Activated CD8-positive, alpha-beta memory T cell treated with anti-CD3 and anti-CD28 coated beads for 1 hour (primary cell): ENCODE data around the gene KSR1.
"Not testable (repeated sequence)": the region's sequence is repeated elsewhere in the genome, so short reads cannot be mapped to it uniquely, and the experiment has no call there.

Experiments used
- DNase-seq, 2 donors: peaks; one replicate each; pipeline ENCODE4 v3.0.0-alpha.2; 2020; ENCODE audit warnings: low read depth in 1 of 2; ENCODE audit errors: extremely low read depth in 1 of 2

The KSR1 gene

DNA sequence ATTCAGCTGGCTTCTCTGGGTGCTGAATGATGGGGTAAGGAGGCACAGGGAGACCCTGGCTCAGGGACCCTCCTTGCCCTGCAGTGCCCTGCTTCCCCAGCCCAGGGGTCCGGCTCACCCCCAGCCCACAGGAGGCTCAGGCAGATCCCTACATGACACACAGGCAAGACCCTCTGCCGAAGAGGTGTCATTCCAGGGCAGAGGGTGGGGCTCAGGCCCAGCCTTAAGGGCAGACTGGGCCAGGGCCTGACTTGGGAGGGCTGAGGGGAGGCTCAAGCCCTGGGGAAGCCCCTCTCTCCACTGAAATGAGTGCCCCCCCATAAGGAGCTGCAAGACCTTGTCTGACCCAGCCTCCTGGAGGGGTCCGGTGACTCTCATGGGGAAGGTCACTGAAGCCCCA is 30.3 kb upstream of the KSR1 start:
- DNase-seq: no peak

DNA sequence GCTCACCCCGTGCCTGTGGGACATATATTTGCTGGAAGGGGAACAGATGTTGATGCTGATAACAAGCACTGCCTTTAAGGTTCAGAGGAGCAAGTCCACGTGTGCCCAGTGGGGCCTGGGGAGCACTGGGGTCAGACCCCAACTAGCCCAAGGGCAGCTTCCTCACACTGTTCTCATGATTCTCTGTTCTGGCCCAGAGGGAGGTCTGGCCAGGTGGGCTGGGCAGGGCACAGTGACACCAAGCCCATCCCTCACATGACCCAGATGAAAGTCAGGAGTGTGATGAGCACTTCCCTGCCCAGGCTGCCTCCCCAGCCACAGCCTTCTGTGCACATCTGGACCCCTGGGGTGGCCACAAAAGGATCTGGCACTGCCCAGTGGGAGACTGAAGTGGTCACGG is 29.8 kb upstream of the KSR1 start:
- not testable (repeated sequence) for DNase-seq

DNA sequence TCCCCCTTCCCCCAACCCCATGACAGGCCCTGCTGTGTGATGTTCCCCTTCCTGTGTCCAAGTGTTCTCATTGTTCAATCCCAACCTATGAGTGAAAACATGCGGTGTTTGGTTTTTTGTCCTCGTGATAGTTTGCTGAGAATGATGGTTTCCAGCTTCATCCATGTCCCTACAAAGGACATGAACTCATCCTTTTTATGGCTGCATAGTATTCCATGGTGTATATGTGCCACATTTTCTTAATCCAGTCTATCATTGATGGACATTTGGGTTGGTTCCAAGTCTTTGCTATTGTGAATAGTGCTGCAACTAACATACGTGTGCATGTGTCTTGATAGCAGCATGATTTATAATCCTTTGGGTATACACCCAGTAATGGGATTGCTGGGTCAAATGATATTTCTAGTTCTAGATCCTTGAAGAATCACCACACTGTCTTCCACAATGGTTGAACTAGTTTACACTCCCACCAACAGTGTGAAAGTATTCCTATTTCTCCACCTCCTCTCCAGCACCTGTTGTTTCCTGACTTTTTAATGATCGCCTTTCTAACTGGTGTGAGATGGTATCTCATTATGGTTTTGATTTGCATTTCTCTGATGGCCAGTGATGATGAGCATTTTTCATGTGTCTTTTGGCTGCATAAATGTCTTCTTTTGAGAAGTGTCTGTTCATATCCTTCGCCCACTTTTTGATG is 28.9 kb upstream of the KSR1 start:
- not testable (repeated sequence) for DNase-seq

DNA sequence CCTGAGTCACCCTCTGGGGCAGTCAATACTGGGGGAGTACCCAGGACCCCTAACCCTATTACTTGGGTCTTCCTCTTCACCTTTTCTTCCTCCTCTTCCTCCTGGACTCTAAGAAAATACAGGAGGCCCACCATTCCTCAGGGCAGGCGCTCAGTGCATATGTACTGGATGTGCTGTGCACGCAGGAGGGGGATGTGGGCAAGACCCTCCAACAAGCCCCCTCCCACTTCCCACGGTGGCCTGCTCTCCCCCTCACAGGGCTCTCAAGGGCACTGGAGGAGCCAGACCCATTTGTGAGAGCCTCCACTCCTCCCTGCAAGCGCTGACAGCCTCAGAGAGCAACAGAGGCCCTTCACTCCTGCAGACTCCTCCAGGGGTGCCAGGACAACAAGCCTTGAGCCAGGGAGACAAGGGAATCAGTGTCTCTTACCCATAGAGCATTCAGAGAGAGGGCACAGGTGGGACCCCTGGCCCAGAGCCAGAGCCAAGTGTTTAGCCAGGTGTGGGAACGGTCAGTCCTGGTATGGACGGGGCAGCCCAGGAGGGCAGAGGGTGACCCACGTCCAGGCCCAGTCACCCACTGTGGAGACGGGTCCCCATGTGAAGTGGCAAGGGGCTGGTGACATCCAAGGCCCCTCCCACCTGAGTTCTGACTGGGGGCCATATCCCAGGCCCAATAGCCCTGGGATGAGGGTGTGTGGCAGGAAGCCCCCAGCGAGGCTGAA is 27.3 kb upstream of the KSR1 start:
- no peak for DNase-seq

DNA sequence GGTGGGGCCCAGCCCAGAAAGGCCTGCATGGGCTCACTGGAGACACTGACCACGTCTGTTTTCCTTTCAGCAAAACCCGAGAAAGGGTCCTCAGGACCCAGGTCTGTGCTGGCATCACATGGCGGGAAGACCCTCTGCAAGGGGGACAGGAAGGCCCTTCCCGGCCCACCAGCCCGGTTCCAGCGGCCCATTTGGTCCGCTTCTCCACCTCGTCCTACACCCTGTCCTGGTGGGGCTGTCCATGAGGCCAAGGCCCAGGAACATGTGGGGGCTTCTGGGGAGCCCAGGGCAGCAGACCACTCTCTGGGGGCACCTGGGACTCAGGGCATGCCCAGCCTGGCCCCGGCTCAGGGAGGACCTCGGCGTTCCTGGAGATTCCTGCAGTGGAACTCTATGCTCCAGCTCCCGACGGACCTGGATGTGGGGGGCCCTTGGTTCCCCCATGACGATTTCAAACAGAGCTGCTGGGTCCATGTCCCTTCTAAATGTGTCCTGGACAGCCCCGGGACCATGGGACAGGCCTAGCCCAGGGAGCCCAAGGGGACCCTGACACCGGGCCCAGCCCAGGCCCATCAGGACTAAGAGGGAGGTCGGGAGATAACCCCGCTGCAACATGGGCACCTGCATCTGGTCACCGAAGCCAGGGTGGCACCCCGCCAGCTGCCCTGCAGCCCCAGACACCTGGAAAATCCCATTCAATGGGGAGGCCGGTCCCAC is 26.4 kb upstream of the KSR1 start:
- no peak for DNase-seq

DNA sequence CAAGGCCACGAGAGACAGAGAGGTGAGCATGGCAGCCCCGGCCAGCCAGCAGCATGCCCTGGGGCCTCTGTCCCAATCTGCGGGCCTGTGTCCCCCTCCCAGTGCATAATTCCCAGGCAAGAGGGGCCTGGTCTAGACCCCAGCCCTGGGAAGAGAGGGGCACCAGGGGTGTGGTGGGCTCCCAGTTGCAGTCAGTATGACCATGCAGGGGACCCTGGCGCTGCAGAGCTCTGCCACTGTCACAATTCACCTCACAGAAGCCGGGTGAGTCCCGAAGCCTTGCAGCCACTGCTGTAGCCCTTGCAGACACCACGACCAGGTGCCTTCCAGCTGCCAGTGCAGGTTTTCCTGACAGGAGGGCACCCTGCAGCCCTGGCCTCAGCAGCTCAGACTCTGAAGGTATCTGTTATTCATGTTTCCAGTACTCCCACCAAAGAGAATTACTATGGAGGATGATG is 25.8 kb upstream of the KSR1 start:
- DNase-seq: no peak

DNA sequence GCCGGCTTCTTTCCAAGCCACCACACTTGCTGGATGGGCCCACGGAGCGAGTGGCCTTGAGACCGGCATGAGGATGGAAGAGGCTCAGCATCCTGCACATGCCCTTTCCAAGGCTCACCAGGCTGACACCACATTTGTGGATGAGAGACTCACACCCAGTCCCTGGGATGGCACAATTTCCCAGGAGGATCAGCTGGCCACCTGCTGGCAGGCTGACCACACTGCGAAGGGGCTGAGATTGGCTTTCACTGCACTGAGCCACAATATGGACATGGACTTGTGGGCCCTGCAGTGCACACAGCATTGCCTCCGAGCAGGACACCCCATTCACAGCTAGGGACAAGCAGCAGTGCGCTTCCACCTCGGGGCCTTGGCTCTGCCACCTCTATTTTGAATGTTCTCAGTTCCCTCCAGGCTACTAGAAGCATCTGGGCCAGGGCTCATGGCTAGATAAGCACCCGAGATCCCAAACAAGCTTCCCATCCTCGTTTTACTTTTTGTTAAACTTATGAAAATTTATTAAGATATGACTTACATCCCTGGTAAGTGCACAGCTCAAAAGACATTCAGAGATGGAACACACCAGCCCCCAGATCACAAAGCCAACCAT is 25.3 kb upstream of the KSR1 start:
- DNase-seq: no peak

DNA sequence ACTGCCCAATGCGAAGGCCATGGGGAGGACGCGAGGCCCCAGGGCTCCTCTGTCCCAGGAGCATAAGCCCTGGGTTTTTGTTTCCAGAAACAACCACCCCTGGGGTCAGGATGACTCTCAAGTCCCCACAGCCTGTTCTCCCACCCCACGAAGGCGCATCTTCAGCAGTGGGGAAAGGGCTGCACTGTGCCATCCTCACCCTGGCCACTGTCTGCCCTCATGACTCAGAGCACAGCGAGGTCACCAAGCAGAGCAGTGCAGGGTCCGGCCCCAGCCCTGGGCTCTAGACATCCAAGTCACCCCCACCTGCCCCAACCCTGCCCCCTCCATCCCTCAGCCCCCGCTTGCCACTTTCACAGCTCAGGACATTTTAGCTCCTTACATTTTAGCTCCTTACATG is 22.7 kb upstream of the KSR1 start:
- DNase-seq: no peak

DNA sequence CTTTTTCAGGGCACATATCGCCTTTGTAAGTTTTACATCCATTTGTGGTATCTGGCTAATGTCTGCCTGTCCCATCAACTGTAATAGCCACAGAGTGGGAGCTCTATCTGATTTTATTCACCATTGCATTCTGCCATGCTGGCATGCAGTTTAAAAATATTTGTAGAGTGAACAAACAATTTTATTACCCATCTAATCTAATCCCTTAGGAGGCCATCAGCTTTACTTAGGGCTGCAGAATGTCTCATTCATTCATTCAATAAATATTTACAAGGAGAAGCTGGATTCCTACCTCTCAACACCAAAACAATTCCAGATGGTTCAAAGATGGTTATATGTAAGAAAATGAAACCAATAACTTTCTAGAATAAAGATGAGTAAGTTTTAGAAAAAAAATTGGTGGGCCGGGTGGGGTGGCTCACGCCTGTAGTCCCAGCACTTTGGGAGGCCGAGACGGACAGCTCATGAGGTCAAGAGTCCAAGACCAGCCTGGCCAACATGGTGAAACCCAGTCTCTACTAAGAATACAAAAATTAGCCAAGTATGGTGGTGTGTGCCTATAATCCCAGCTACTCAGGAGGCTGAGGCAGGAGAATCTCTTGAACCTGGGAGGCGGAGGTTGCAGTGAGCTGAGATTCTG is 20.7 kb upstream of the KSR1 start:
- not testable (repeated sequence) for DNase-seq

DNA sequence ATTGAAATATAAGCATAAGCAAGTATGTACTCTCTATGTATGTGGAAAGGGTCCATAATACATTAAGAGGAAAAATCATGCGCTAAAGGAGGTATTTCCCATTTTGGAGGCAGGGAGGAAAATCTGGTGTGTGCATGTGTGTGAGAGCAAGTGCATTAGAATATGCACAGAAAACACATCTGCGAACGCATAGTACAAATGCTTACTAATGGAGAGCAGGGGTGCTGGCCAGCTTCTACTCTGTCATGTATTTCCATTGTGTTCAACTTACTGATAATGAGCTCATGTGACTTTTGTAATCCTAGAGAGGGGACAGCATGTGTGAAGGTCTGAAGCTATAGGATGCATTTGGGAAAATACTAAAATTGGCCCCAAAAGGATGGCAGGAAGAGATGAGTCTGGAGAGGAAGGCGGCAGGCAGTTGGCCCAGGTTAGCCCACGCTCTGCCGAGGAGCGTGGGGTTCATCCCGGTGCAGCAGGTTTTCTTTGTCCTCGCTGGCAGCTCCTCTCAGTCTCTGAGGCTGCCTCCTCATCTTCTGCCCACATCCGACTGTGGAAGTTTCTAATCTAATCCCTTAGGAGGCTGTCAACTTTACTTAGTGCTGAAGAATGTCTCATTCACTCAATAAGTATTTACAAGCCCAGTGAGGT is 17.8 kb upstream of the KSR1 start:
- DNase-seq: no peak

DNA sequence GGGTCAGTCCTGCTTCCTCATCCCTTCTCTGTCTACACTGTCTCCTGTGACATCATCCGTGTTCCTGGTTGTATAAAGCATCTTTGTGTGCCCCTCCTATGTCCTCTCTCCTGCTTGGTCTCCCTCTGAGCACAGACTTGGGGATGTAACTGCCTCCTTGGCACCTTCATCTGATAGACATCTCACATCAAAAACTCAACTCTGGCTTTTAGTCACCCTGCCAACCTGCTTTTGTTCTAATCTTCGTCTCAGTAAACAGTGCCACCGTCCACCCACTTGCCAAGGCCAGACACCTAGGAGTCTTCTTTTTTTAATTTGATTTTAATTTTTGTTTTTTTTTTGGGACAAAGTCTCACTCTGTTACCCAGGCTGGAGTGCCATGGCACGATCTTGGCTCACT is 16.9 kb upstream of the KSR1 start:
- DNase-seq: no peak

DNA sequence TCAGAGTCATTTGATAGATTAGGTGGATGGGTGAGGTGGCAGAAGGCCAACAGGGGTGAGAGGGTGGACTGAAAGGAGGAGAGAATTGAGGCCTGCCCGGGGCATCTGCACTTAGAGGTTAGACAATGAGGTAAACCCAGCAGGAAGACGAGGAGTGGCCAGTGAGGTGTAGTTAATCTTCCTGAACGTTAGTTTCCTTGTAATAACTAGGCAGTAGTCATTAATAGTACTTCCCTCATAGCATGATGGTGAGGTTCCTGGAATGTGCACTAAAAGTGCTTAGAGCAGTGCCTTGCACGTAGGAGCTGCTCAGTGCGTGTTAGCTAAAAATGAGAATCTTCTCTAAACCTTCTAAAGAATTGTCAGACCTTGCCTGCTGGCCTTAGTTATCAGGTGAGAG is 13.5 kb upstream of the KSR1 start:
- DNase-seq: no peak

DNA sequence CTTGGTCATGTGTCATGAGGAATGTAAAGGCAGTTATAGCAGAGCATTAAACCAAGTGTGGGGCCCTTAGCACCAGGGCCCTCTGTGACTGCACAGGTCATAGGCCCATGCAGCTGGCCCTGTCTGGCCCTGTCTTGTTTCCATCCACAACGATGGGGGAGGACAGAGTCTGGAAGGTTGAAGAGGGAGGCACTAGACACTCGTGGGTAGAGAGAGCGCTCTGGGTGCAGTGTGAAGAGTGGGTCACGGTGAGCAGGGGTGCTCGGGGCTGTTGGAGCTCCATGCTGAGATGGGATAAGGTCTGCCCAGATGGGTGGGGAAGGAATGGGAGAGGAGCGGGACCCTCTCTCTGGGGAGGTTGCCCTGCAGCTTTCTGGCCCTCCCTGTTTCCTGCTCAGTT is 12.8 kb upstream of the KSR1 start:
- no peak for DNase-seq

DNA sequence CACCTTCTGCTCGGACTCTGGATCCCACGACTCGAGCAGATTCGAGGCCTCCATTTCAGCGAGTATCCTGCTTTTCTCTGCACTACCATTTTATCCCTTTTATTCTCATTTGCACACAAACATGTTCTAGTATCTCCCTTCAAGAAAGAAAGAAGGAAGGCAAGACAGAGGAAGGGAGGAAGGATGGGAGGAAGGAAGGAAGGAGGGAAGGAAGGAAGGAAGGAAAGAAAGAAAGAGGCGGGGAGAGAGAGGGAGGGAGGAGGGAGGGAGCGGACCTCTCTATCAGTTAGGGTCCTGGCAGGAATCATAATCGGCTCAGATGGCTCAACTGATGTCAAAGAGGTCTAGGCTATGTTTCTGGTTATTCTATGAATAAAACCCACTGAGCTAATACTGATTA is 10.3 kb upstream of the KSR1 start:
- DNase-seq: no peak

DNA sequence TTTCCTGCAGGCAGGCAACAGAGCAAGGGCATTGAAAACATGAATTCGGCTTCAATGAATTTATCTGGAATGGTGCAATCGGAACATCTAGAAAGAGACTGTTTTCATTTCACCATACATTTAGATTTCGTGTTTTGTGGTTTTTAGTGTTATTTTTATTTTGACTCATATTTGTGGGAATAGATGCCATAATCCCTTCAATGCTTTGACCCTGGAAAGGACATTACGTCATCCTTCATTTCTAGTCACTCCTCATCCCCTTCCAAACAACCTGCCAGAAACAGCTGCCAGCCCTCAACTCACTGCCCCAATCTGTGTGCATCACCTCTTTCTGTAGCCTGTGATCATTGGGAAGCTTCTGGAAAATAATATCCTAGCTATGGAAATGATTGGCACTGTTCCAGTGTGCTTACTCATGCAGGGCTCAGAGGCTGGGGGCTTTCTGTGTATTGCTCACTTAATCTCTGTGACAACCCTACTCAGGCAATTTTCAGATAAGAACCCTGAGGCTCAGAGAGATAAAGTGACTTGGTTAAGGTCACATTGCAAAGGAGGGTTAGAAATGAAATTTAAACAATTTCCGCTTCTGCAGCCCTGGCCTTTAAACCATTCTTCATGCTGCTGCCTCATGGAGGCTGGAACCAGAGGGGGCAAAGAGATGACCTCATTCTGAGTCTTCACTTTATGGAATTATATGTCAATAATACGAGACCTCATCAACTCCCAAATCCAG is 9.5 kb upstream of the KSR1 start:
- no peak for DNase-seq

DNA sequence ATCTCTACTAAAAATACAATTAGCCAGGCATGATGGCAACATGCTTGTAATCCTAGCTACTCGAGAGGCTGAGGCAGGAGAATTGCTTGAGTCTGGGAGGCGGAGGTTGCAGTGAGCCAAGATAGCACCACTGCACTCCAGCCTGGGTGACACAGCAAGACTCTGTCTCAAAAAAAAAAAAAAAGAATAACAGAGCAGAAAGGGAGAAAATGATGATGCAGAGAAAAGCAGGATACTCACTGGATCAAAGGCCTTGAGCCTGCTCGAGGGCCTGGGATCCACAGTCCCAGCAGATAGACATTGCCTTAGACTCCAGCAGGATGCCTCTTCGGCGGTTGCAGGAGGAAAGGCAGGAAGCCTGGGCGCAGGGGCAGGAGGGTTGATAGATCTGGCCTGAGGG is 7.7 kb upstream of the KSR1 start:
- not testable (repeated sequence) for DNase-seq

DNA sequence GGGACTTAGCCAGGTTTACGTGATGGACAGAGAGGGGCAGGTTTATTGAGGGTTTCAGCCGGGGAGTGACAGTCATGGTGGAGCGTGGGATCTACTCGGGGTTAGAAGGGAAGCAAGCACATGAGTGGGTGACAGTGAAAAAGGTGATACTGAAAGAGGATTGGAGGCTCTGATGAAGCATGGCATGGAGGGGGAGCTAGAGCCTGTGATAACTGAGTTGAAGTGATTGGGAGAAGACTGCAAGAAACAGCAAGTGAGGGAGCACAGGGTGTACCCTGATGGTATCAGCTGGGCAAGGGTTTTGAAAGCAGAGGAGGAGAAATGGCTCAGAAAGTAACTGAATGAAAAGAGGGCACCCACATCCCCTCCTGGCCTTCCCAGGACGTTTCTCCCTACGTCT is 6.7 kb upstream of the KSR1 start:
- DNase-seq: no peak

DNA sequence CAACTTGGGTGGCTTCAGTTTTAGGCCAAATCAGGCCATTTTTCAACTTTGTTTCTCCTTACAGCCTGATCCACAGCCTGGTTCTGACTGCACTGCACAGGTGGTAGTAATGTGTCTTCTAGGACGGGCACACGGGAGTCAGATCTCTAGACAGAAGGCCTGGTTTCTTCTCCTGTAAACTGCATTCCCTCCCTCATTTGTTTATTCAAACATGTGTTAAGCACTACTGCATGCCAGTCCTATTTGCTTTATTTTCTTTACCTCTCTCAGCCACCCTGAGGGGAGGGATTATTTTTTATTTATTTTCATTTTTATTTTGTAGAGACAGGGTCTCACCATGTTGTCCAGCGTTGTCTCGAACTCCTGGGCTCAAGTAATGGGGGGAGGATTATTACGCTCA is 6.3 kb upstream of the KSR1 start:
- no peak for DNase-seq

DNA sequence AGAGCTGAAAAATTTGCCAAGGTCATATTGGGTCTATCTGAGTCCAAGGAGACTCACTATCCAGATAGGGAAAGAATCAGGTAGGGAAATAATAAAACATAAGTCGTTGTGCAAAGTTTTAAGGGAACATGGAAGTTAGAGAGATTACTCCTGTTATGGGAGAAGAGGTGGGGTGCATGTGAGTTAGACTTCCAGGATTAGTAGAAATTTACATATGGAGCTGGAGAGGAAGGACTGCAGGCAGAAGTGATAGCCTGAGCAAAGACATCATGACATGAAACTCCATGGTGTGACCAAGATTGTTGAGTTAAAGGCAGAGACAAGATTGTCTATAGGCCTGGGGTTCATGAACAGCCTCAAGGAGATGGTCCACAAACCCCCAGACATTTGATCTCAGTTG is 5.8 kb upstream of the KSR1 start:
- no peak for DNase-seq

DNA sequence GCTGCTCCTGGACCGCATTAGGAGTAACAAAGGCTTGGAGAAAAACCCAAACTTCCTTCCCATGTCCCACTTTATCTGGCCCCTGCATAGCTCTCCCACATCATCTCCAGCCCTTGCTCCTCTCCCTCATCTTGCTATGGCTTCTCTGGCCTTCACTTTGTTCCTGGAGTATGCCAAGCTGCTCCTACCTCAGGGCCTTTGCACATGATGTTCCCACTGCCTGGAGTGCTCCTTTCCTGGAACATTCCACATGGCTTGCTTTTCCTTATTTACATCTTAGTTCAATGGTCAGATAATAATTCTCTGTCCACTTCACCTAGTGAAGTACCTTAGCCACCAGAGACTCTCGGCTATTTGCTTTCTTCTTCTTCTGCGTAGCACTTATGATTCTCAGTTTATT is 4.3 kb upstream of the KSR1 start:
- no peak for DNase-seq
